Mesothelial cell of epicardium (in vitro differentiated cells): Measurements from ENCODE around the gene REEP1. TPM values are rescaled to one million over a fixed set of nuclear protein-coding genes. Genes with fewer than 3 reads are reported as not detected.

Source experiments
- DNase-seq, 2 experiments: peaks; one replicate each; pipeline ENCODE4 v3.0.0; 2021; ENCODE audit warnings: low spot score in 2 of 2; ENCODE audit not compliant: unreplicated experiment in 2 of 2
- H3K27ac Mint-ChIP-seq: 2 replicates; pipeline ENCODE4 v1.8.0; 2021; ENCODE audit warnings: mixed read lengths
- H3K27me3 Mint-ChIP-seq: 2 replicates; pipeline ENCODE4 v1.8.0; 2021; ENCODE audit warnings: low read depth, mixed read lengths
- H3K36me3 Mint-ChIP-seq: 2 replicates; pipeline ENCODE4 v1.8.0; 2021; ENCODE audit warnings: mixed read lengths
- H3K4me1 Mint-ChIP-seq: 2 replicates; pipeline ENCODE4 v1.8.0; 2021; ENCODE audit warnings: mixed read lengths
- H3K4me3 Mint-ChIP-seq: 2 replicates; pipeline ENCODE4 v1.8.0; 2021; ENCODE audit warnings: mild to moderate bottlenecking, moderate library complexity, mixed read lengths
- H3K9me3 Mint-ChIP-seq: 2 replicates; pipeline ENCODE4 v1.8.0; 2021; ENCODE audit warnings: mixed read lengths
- CTCF ChIP-seq: fragments of 200-600 bp; sonication (generic); IDR thresholded peaks from one replicate; pipeline ENCODE4 v1.5.0; 2021; ENCODE audit warnings: antibody characterized with exemption; ENCODE audit not compliant: unreplicated experiment
- total RNA-seq: library from RNA; stranded (reverse); gene quantifications from 3 replicates; pipeline ENCODE4 v1.2.1, GENCODE V29; 2021

REEP1 gene
- total RNA-seq, 1 donor from 2014 or later, result 1.9 TPM

DNA sequence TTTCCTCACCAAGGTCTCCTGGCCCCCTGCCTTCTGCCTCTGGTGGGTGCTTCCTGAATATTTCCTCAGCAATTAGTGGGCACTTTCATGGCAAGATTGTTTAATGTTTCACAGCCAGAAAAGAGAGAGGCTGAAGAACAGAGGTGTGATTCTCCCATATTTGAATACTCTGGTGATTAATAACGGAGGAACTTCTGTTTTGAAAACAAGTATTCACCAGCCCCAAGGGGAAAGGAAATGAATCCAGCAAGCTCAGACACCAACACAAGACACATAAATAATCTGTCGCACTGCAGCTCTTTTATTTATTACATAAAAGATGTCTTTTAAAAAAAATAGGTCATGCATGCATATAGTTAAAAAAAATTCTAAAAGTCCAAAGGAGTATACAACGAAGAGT, 80.4 kb downstream of the REEP1 start:
- TF ChIP-seq CTCF, result no peak
- no peak for DNase-seq
- no peak overlapping the region for H3K4me3 Mint-ChIP-seq
- H3K4me1 Mint-ChIP-seq, result peaks cover 16% of the 10 kb centered on the region
- H3K27ac Mint-ChIP-seq, result no peak overlapping the region
- H3K36me3 Mint-ChIP-seq, result no peaks in the 10 kb centered on the region
- H3K27me3 Mint-ChIP-seq, result peaks cover 9% of the 10 kb centered on the region
- H3K9me3 Mint-ChIP-seq, result no peaks in the 10 kb centered on the region

DNA sequence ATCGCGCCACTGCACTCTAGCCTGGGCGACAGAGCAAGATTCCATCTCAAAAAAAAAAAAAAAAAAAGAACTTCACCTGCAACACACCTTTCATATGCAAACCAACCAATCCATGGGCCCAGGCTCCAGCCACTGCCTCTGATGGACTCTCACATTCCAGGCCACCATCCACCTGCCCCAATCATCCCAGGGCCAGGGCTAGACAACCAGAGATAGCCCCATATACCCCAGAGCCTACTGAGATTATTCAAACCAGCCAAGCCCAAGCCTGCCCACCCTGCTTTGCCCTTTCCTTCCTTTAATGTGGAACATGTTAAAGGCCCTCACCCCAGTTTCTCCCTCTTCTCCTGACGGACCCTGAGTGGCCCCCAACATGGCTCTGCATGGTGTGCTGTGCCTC, 81.1 kb downstream of the REEP1 start:
- Mint-ChIP-seq H3K4me3 (no peak overlapping the region), H3K36me3 (no peaks in the 10 kb centered on the region), H3K27me3 (peaks cover 7% of the 10 kb centered on the region), H3K9me3 (no peaks in the 10 kb centered on the region), H3K27ac (no peak overlapping the region), H3K4me1 (peaks cover 18% of the 10 kb centered on the region)
- no peak for DNase-seq
- TF ChIP-seq CTCF, result no peak

DNA sequence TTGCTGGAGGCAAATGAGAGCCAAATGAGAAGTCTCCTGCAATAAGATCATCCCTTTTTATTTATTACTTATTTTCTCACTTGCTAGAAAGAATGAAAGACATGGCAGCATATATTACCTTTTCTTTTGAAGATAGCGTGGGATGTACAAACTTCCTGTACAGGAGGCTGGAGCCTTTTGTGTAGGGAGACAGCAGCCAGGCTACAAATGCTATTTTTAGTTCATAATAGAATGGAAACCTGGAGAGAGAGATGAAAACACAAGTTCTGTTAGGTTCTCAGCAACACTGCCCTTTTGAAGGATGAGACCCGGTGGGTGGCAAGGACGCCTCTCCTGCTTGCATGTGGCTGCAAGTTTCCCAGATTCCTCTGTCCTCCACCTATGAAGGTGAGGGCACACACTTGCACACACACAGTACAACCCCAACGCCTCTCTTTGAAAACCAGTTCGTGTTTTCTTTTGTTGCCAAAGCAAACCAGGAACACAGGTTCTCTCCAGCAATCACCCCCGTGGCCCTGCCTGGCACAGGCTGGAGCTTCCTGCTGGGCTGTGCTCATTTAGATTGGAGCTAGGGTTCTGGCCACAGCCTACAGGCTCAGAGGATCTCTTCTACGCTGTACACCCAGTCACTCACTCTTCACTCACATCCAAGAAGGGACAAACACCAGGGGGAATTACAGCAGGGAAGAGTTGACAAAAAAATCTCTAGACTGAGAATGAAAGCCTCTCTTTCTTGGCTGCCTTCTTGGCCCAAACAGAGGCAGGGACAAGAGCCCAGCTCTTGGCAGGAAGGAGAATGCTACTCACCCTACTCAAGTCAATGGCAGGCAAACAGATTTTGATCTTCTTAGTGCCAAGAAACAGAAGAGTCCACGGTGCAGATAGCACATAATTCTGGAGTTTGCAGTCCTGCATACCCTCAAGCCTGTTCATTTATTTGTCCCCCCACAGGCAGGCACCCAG, 82.6 kb downstream of the REEP1 start:
- Mint-ChIP-seq H3K9me3 (no peaks in the 10 kb centered on the region), H3K36me3 (no peaks in the 10 kb centered on the region), H3K4me3 (no peak overlapping the region), H3K27ac (no peak overlapping the region), H3K4me1 (peaks cover 18% of the 10 kb centered on the region), H3K27me3 (peaks cover 13% of the 10 kb centered on the region)
- no peak for TF ChIP-seq CTCF
- DNase-seq, result no peak

DNA sequence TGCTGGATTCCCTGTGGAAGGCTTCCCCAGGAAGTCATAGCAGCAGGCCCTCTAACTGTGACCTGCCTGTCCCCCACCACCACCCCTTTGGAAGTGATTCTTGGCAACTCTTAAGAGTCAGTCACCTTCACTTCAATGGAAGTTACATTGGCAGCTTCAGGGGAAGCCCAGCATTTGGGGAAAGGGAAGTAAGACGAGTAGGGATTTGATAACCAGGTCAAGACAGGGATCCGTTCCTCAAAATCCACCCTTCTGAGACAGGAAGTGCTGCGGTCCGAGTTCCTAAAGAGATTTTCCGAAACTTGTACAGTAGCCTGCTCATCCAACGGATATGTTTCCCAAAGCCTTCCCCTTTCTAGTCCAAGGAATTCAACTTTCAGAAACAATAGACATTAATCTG, 84.0 kb downstream of the REEP1 start:
- H3K27me3 Mint-ChIP-seq, result peaks cover 13% of the 10 kb centered on the region
- no peak overlapping the region for H3K4me3 Mint-ChIP-seq
- H3K9me3 Mint-ChIP-seq, result no peaks in the 10 kb centered on the region
- TF ChIP-seq CTCF, result no peak
- H3K27ac Mint-ChIP-seq, result no peak overlapping the region
- H3K36me3 Mint-ChIP-seq, result no peaks in the 10 kb centered on the region
- no peak for DNase-seq
- peaks cover 22% of the 10 kb centered on the region for H3K4me1 Mint-ChIP-seq

GRCh38 chr2:86251840-86252266, 85.6 kb downstream of the REEP1 start:
- Mint-ChIP-seq H3K36me3 (no peaks in the 10 kb centered on the region), H3K27ac (no peak overlapping the region), H3K4me1 (peaks cover 20% of the 10 kb centered on the region), H3K4me3 (no peak overlapping the region), H3K9me3 (no peaks in the 10 kb centered on the region), H3K27me3 (peaks cover 13% of the 10 kb centered on the region)
- DNase-seq, result no peak
- no peak for TF ChIP-seq CTCF
